GM21360 (cell line): ENCODE data around the gene CD82.
A peak's percentile ranks its signal among the peaks of the same experiment; 100 is the strongest.

ENCODE experiments used
- ATAC-seq: cut with Tn5 transposase; IDR thresholded peaks from one replicate; pipeline ENCODE4 v1.9.1; 2021; ENCODE audit warnings: mild to moderate bottlenecking, moderate library complexity; ENCODE audit not compliant: unreplicated experiment

The CD82 gene

DNA sequence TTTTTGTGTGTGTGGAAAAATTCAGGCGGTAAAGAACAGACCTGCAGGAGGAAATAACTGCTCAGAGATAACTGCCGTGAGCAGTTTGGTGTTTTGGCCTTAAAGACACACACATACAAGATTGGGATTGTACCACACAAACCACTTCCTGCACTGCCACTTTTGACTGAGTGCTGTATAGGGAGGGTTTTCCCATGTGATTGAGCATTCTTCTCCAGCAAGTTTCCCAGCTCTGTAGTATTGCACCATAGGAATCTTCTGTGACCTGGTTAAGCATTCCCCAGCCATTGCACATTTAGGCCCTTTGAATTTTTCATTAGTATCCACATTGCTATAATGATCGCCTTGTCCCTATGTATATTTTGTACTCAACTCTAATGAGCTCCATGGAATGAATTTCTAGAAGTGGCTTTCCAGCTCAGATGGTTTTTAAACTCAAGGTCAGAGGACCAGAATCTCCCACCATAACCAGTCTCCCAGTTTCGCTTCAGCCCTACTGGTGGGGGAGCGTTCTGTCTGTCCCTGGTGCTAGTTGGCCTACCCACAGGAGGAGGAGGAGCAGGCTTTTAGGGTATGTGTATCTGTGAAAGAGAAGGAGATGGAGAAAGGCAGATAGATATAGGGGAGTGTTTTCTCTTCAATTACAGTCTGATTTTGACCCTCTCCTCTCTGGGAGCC lies 9.3 kb downstream of the CD82 start:
- ATAC-seq, result peak; percentile 44

DNA sequence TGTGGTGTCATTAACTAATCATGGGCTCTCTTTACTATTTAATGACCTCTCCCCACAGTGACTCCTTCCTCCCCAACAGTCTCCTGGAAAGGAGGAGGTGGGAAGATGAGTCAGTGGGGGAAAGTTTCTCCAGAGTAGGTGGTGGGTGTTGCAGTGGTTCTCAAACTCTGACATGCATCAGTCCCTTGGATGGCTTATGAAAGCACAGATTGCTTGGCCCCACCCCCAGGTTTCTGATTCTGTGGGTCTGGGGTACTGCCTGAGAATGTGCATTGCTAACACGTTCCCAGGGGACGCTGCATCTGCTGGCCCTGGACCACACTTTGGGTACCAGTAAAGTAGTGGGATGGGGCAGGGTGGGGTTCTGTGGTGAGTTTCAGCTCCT lies 9.8 kb downstream of the CD82 start:
- ATAC-seq, result no peak

DNA sequence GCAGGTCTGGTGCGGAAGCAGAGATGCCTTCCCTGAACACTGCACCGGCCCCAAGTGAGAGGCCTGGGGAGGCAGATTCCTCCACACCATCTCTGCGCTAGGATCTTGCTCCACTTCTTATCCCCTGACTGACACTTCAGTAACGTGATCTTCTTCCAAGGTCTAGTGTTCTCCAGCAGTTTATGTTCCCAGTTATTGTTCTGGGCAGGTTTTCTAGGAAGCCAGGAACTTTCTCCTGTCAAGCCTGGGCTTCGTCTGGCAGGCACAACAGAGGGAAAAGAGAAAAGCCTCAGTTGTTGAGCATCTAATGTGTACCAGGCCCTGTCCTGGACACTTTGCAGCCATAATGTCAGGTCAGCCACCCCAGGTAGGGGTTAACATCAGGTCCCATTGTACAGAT lies 10.5 kb downstream of the CD82 start:
- no peak for ATAC-seq

DNA sequence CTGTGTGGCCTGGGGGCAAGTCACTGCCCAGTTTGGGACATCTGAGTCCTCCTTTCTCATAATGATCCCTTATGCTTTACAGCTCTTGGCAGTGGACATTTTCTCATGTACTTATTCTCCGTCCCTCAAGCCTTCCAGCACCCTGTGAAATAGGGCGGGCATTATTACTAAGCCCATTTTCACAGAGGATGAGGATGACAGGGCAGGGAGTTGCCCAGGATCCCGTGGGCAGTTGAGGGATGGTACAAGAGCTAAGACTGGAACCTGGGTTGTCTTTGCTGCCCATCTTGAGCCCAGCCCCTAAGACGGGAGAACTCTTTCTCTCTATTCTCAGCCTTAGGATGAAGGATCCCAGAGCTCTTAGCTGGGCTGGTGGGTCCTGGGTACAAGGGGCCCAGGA lies 11.2 kb downstream of the CD82 start:
- no peak for ATAC-seq

DNA sequence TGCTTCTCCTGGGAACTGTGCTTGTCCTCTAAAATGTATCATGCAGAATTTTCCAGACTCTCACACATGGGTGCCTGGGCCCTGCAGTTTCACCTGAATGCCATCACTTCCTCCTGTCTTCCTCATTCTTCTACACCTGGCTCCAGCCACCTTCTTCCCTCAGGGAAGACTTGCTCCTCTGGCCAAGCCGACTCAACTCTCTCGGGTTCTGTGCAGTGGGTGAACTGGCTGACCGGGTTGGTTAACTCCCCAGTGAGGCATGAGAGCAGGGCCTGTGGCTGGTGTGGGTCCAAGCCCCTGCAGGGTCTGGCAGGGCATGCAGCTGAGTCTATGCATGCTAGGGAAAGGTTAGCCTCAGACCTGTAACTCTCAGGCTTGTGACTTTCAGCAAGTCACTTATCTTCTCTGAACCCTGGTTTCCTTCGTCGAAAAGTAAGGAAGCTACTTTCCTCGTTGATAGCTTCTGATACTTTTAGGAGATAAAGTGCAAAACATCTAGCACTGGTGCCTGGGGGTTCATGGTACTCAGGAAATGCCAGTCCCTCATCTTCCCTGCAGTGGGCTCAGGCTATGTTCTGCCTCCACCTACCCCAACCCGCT lies 11.9 kb downstream of the CD82 start:
- ATAC-seq, result no peak

DNA sequence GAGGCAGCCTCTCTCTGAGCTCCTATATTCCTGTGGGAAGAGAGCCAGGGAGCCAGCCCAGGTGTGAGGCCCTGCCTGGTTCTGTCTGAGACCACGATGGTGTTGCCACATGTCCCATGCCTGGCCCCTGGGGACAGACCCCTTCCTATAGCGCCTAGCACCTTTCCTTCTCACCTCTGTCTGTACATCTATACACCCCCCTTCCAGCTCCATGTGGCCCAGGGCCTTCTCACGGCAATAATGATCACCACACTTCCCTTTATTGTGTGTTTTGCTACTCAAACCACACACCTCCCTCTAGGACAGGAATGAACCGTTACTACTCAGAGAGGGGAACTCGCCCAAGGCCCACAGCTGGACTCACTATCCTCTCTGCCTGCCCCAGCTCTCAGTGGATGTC lies 12.8 kb downstream of the CD82 start:
- ATAC-seq, result peak; percentile 36

DNA sequence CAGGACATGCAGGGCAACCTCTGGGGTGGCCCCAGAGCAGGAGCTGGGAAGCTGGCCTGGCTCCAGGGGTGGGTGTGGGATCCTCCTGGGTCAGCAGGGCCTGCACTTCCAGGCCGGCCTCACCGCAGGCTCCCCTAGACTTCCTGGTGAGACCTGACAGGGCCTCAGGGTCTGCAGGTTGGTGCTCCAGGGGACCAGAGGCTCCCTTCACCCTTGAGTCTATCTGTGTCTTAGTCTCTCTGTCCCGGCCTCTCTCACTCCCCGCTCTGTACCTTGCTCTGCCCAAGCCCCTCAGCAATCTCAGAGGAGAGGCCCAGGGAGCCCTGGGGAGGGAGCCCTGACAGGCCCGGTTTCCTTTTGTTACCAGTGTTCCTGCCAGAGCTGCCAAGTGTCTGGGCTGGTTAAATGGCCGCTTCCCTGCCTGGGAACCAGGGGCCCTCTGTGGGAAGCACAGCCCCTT lies 13.9 kb downstream of the CD82 start:
- ATAC-seq, result no peak

DNA sequence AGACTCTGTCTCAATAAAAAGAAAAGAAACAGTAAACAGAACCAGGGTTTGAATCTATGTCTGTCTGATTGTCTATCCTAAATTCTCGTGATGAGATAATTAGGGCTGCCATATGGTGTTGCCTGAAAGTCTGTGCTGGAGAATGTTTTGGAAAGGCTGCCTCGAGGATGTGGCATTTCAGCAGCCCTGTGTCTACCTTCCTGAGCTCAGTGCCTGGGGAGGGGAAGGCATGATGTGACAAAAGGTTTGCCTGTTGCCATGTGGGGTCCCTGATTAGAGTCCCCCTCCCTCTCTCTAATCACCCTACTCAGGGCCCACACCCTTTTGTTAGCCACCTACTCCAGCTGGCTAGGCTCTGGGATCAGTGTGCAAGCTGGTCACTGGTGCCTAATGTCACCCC lies 15.2 kb downstream of the CD82 start:
- ATAC-seq, result no peak

DNA sequence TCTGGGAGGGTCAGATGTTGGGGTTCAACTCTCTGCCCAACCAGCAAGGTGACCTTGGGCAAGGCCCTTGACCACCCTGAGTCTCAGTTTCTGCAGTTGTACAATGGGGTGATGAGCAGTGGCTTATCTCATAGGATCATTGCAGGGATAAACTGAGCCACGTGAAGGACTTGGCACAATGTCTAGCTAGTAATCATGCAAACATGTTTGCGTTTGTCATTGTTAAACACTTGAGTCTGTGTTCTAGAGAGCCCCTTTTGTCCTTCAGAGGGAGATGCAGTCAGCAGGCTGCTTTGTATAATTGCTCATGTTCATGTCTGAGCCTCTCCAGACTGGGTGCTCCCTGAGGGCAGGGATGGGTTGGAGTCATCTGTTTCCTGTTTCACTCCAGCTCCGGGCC lies 15.8 kb downstream of the CD82 start:
- no peak for ATAC-seq

DNA sequence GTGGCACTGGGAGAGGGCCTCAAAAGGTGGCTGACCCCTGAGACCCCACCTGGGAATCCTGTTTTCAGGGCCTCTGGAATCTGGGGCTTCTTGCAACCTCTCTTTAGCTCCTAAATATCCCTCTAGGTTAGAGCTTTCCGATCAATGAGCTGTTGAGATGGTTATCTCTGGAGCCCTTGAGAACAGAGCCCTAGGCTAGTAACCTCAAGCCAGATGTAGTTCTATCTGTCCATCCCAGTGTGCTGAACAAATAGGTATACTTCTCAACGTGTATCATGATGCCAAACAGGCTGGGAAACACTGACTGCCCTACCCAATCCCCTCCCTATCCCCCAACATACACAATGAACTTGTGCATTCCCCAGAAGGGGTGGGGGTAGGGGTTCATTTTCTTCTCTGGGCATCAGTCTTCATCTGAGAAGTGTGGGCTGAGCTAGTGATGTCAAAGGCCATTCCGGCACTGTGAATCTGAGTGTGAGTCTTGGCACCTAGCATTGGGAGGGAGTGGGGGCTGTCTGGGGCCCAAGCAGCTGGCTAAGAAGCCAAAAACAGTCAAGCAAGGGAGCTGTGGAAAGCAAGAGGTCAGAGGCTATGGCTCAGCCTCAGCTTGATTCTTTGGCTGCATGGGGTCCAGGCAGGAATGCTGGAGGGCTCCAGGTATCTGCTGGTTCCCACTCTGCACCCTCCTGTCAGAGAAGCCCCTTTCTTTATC lies 17.3 kb downstream of the CD82 start:
- ATAC-seq, result no peak

DNA sequence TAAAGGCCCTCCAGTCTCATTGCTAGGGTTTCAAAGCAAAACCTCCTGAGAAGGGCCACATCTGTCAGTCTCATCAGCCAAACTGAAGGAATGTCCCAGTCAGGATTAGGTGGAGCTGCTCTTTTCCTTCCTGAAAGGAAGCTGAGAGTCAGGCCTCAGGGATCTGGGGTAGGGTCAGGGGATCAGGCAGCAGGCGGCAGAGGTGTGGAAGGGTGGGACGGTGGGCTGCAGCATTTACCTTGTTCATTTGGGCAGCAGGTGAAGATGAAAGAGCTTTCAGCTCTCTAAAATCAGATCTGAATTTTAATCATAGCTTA lies 17.8 kb downstream of the CD82 start:
- ATAC-seq, result no peak

DNA sequence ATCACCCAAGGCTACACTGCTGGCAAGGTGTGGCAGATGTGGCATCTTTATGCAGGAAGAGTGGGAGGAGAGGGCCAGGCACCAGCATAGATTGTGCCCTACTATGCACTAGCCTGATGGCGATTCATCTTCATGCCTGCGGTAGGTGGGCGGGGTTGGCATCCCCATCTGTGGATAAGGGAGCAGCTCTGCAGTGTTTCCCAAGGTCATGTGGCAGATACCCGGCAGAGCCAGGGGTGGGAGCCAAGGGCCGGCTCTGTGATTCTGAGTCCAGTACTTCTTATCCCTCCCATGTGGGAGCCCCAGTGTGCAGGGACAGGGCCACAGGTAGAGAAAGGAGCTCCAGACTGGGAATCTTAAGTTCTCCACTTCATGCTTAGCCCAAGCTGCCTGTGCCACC lies 20.0 kb downstream of the CD82 start:
- no peak for ATAC-seq

DNA sequence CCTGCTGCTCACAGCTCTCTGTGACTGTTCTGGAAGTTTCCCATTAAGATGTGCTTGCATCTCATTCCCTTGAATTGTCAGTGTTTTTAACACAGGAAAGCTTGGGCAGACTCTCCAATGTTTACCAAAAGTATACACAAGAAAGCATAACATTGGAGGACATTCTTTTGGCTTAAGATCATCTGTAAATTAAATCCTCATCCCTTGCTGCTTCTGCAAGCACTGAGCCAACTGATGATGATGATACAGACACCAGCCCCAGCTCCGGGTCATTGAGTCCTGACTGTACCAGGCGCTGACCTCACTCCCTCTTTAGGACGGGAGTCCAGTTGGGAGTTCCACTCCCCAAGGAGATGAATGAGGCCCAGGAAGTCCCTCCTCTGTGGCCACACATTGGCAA lies 23.8 kb downstream of the CD82 start:
- ATAC-seq, result no peak

DNA sequence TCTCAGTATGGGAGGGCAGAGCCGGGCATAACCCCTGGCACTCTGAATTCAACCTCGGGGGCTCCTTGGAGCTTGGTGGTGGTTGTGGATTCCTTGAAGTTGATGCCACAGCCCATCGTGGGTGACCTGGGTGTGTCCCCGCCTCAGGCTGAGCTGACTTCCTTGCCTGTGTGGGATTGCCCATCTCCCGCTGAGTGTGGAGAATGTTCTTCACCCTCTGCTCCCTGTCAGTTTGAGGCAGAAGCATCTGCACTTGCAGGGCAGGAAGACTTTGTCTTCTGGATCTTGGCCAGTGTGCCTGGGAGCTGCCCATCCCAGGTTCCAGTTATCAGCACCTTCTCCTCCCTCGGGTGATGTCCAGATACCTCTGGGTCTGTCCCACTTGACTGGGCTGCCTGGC lies 25.3 kb downstream of the CD82 start:
- no peak for ATAC-seq

DNA sequence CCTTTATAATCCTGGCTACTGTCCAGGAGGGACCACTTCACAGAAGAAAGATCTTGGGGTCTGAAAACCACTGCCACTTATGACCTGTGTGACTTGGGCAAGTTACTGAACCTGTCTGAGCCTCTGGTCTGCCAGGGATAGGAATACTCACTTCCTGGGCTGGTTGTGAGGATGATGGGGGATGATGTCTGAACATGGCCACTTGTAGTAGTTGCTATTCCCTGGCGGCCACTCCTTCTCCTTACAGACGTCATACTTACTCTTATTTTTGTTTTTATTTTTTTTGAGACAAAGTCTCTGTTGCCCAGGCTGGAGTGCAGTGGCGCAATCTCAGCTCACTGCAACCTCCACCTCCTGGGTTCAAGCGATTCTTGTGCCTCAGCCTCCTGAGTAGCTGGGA lies 26.1 kb downstream of the CD82 start:
- ATAC-seq, result no peak

DNA sequence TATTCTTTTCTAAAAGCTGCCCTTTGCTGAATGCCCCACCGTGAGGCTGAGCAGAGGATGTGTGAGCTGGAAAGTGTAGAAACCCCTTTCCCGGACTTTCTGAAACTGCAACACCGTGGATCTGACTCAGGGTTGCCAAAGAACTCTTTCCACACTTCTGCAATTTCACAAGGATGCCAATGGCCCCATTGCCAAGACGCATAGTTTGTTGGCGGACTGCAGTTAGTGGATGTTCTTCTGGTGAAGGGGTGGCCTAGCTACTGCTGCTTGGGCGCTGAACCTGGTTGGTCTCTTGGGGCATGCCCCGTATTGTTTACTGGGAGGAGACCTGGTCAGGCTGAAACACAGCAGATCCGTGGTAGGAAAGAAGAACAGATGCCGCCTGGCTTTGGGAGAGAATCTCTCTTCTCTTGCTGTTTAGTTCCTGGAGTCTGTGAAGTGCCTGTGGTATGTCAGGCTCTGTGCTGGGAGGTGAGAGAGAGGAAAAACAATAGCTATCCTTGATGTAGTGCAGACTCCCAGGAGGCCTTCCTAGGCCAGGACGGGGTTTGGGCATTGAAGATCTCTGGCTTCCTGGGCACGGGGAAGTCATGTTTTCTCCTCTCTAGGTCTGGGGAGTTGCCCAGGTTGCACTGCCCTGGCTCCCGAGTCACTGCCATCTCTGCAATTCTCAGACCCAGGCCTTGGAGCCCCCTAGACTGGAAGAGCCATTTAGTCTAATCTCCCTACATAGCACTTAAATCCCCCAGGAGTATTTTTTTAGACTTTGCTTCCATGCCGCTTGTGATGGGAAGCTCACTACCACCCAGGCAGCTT lies 26.9 kb downstream of the CD82 start:
- no peak for ATAC-seq

DNA sequence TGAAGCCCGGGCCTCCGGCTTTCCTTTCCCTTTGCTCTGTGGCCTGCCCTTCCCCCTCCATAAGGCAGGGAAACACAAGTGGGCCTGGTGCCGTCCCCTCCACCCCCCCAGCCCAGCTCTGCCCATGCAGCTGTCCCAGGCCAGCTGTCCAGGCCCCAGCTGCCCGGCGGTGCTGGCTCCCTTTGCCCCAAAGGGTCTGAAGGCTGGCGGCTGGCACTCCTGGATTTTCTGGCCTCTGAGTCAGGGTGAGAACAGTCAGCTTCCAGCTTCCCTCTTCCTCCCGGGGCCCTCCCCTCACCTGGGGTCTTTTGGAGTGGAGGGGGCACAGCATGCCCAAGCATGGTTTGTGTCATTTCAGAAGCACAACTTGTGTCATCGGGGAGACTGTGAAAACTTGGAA lies 27.8 kb downstream of the CD82 start:
- ATAC-seq, result no peak

DNA sequence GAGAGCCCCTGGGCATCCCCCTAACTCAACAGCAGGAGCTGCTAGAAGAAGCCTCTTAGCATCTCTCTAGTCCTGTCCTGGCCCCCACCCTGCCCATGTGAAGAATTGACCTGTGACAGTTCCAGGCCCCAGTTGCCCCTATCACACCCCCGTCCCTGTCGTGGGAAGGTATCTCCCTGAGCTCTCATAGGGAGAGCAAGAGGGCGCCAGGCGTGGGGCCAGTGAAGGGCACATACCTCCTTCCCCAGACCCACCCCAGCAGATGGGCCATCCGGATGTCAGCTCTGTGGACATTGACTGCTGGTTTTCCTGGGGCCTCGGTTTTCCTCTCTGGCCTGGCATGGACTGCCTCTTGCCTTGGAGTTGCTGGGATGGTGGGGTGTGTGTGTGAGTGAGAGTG lies 29.5 kb downstream of the CD82 start:
- ATAC-seq, result no peak

DNA sequence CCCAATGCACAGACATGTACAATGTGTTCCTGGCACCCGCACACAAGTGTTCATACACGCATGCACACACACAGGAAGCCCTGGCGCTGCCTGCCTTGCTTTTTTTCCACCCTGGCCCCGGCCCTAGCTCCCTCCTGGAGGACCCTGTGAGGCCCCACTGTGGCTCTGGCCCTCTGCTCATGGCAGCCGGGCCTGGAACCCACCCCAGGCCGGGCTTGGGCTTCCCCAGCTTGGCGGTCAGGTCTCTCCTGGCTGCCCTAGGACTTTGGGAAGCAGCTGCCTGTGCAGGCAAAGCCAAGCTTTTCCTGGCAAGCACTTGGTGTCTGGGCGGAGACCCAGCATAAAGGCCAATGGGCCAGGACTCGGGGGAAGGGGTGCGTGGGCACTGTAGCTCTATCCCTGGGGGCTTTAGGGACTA lies 30.5 kb downstream of the CD82 start:
- no peak for ATAC-seq

DNA sequence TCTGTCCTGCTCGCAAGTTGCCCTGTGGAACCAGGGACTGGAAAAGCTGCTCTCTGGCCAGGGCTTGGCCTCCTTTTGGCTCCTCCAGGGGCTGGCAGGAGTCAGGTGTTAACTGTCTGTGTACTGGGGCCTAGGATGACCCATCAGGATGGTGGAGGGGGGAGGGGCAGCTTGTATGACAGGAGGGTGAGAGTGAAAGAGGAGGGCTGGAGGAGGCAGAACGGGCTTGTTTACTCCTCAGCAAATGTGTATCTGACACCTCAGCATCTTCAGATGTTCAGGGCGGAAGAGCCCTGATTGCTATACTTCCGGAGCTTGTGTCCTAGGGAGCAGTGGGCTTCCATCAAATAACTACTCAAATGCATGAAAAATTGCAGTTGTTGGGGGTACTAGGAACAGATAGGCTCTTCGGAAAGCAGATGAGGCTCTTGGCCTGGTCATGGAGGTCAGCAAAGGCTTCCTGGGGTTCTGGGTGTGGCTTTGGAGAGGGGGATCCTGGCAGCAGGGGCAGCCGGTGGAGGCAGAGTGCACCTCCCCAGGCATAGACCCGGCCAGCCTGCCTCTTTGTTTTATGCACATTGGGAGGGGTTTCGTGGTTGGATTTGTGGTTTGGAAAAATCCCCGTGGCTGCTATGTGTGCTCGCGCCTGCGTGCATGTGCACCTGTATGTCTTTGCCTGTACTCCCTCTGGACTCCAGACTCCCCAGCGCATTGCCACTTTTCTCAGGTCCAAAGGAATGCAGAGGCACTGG lies 31.2 kb downstream of the CD82 start:
- peak; percentile 38 for ATAC-seq
